Hepatocyte (in vitro differentiated cells): ENCODE data around the gene TOP3B. TPM values are rescaled to one million over a fixed set of nuclear protein-coding genes. Genes with fewer than 3 reads are reported as not detected.

Experiments
- DNase-seq: peaks from one replicate; pipeline ENCODE4 v3.0.0-alpha.2; 2016; ENCODE audit warnings: low spot score
- H2AFZ ChIP-seq: fragments of 200-600 bp; sonication (generic); 2 replicates; pipeline ENCODE4 v1.6.0; 2016; ENCODE audit warnings: antibody characterized with exemption, mild to moderate bottlenecking
- H3K27ac ChIP-seq: fragments of 200-600 bp; sonication (generic); 2 replicates; pipeline ENCODE4 v1.5.1; 2016; ENCODE audit warnings: mild to moderate bottlenecking
- H3K27me3 ChIP-seq: fragments of 200-600 bp; sonication (generic); 2 replicates; pipeline ENCODE4 v1.6.1; 2016
- H3K36me3 ChIP-seq: fragments of 200-600 bp; sonication (generic); replicated peaks from 2 replicates; pipeline ENCODE4 v1.5.1; 2016; ENCODE audit warnings: low read depth; ENCODE audit not compliant: insufficient read depth
- H3K4me1 ChIP-seq: fragments of 200-600 bp; sonication (generic); 2 replicates; pipeline ENCODE4 v1.5.1; 2016; ENCODE audit warnings: mild to moderate bottlenecking, moderate library complexity; ENCODE audit not compliant: insufficient read depth
- H3K4me2 ChIP-seq: fragments of 200-600 bp; sonication (generic); 2 replicates; pipeline ENCODE4 v1.6.0; 2016
- H3K4me3 ChIP-seq: fragments of 200-600 bp; sonication (generic); 2 replicates; pipeline ENCODE4 v1.5.1; 2016; ENCODE audit warnings: mild to moderate bottlenecking
- H3K79me2 ChIP-seq: fragments of 200-600 bp; sonication (generic); 2 replicates; pipeline ENCODE4 v1.6.0; 2017; ENCODE audit warnings: mild to moderate bottlenecking
- H3K9me2 ChIP-seq: fragments of 200-600 bp; sonication (generic); replicated peaks from 2 replicates; pipeline ENCODE4 v1.6.0; 2017; ENCODE audit warnings: mild to moderate bottlenecking; ENCODE audit not compliant: insufficient read depth
- H3K9me3 ChIP-seq: fragments of 200-600 bp; sonication (generic); 2 replicates; pipeline ENCODE4 v1.5.1; 2016; ENCODE audit warnings: low read depth, mild to moderate bottlenecking
- H4K20me1 ChIP-seq: fragments of 200-600 bp; sonication (generic); 2 replicates; pipeline ENCODE4 v1.6.0; 2016; ENCODE audit warnings: mild to moderate bottlenecking; ENCODE audit not compliant: insufficient read depth, poor library complexity, severe bottlenecking
- CTCF ChIP-seq: fragments of 200-600 bp; sonication (generic); IDR thresholded peaks from 2 replicates; pipeline ENCODE4 v1.5.1; 2016; ENCODE audit warnings: antibody characterized with exemption, mild to moderate bottlenecking; ENCODE audit not compliant: poor library complexity
- EZH2 ChIP-seq: fragments of 200-600 bp; sonication (generic); IDR thresholded peaks from 2 replicates; pipeline ENCODE4 v1.6.1; 2016; ENCODE audit warnings: antibody characterized with exemption, mild to moderate bottlenecking, borderline replicate concordance
- EZH2phosphoT487 ChIP-seq: fragments of 200-600 bp; sonication (generic); IDR thresholded peaks from one replicate; pipeline ENCODE4 v1.6.1; 2018; ENCODE audit warnings: antibody characterized with exemption, mild to moderate bottlenecking, low read depth, moderate library complexity; ENCODE audit not compliant: unreplicated experiment, severe bottlenecking
- WGBS: methylation state at CpG from one replicate; pipeline ENCODE4 v1.1.6; 2016; ENCODE audit warnings: low lambda C conversion rate; ENCODE audit errors: missing lambda C conversion rate; 5-methylcytosine and 5-hydroxymethylcytosine counted together
- polyA plus RNA-seq: library from polyadenylated mRNA; unstranded; fragments of >200 nt; fragmentation: Nextera tagmentation; extraction: Ambion mirVana; gene quantifications from 2 replicates; pipeline ENCODE4 v1.2.1, GENCODE V29; 2016
- total RNA-seq: library from RNA; depleted of rRNA; stranded (reverse); fragments of >200 nt; gene quantifications from 2 replicates; pipeline ENCODE4 v1.2.3, GENCODE V29; 2014

Gene TOP3B
- total and polyA plus RNA-seq, 2 experiments from 2014 or later = 26.6 to 30.8 TPM

- TF ChIP-seq EZH2phosphoT487 = no peak
- no peak for TF ChIP-seq EZH2
- no peak for TF ChIP-seq CTCF
- peaks cover 21% of the 10 kb centered on the region for H3K27me3 ChIP-seq
- no peaks in the 10 kb centered on the region for H4K20me1 ChIP-seq
- H3K36me3 ChIP-seq = no peaks in the 10 kb centered on the region
- H3K27ac ChIP-seq = no peak overlapping the region
- no peaks in the 10 kb centered on the region for H3K79me2 ChIP-seq
- no peak for DNase-seq
- 75% methylated on average over 3 of the region's 3 CpGs for WGBS
- H3K4me2 ChIP-seq = no peak overlapping the region
- H2AFZ ChIP-seq = no peak overlapping the region
- H3K4me3 ChIP-seq = no peak overlapping the region
- no peaks in the 10 kb centered on the region for H3K9me2 ChIP-seq
- no peaks in the 10 kb centered on the region for H3K4me1 ChIP-seq
- H3K9me3 ChIP-seq = no peaks in the 10 kb centered on the region
Measured at GRCh38 chr22:22002526-22003055, 20.0 kb upstream of the TOP3B start.

GRCh38 chr22:22001664-22002525 lies 19.3 kb upstream of the TOP3B start:
- WGBS = 96% methylated on average over 2 of the region's 2 CpGs
- DNase-seq = no peak
- H3K4me2 ChIP-seq = no peak overlapping the region
- TF ChIP-seq EZH2 (no peak), EZH2phosphoT487 (no peak), CTCF (no peak)
- H2AFZ ChIP-seq = no peak overlapping the region
- peaks cover 21% of the 10 kb centered on the region for H3K27me3 ChIP-seq
- H3K9me3 ChIP-seq = no peaks in the 10 kb centered on the region
- no peaks in the 10 kb centered on the region for H3K4me1 ChIP-seq
- H3K27ac ChIP-seq = no peak overlapping the region
- H3K36me3 ChIP-seq = no peaks in the 10 kb centered on the region
- H4K20me1 ChIP-seq = no peaks in the 10 kb centered on the region
- H3K4me3 ChIP-seq = no peak overlapping the region
- no peaks in the 10 kb centered on the region for H3K9me2 ChIP-seq
- H3K79me2 ChIP-seq = no peaks in the 10 kb centered on the region

- Histone ChIP-seq H3K27ac (no peak overlapping the region), H3K27me3 (peaks cover 21% of the 10 kb centered on the region), H3K9me2 (no peaks in the 10 kb centered on the region), H3K4me1 (no peaks in the 10 kb centered on the region), H3K36me3 (no peaks in the 10 kb centered on the region), H3K9me3 (no peaks in the 10 kb centered on the region), H2AFZ (no peak overlapping the region), H4K20me1 (no peaks in the 10 kb centered on the region), H3K4me2 (no peak overlapping the region), H3K4me3 (no peak overlapping the region), H3K79me2 (no peaks in the 10 kb centered on the region)
- DNase-seq = no peak
- 86% methylated on average over 7 of the region's 7 CpGs for whole genome bisulfite sequencing
- no peak for TF ChIP-seq EZH2
- no peak for TF ChIP-seq EZH2phosphoT487
- TF ChIP-seq CTCF = no peak
Measured at GRCh38 chr22:21998595-21999247, 16.1 kb upstream of the TOP3B start.
